Adrenal gland (tissue), 5 donors: ENCODE measurements around the gene CYB5A.

Experiments used
- CTCF ChIP-seq, 6 experiments: fragments of 450-650 bp in 4 of 6; fragments of 200-600 bp in 2 of 6; sonication (generic) in 1 of 6; IDR thresholded peaks; 1 replicate in 5 of 6; 2 replicates in 1 of 6; pipeline versions ENCODE4 v1.5.1 to v1.8.0; 2016 to 2021; ENCODE audit warnings: antibody characterized with exemption in 6 of 6, mild to moderate bottlenecking in 2 of 6, moderate library complexity in 1 of 6
- POLR2A ChIP-seq, 2 donors: fragments of 450-650 bp; IDR thresholded peaks; one replicate each; pipeline ENCODE4 v1.6.1; 2017; ENCODE audit warnings: antibody characterized with exemption in 2 of 2, mild to moderate bottlenecking in 2 of 2, moderate library complexity in 1 of 2
- donor health status: DM: no; HTN: no; CAD: no.

- TF ChIP-seq CTCF (IDR thresholded peaks at IDR 0.05) (no peak), POLR2A (IDR thresholded peaks at IDR 0.05) (no peak)
Measured at GRCh38 chr18:74329688-74330205, 38.0 kb upstream of the CYB5A start.
